Activated CD4-positive, CD25-positive, alpha-beta regulatory T cell treated with anti-CD3 and anti-CD28 coated beads, Interleukin-2, amount 50 U/mL, for 16 hours (primary cell): ENCODE measurements around the gene EPHX1.
"Not testable (repeated sequence)": the region's sequence is repeated elsewhere in the genome, so short reads cannot be mapped to it uniquely, and the experiment has no call there.

ENCODE experiments used
- DNase-seq: peaks from one replicate; pipeline ENCODE4 v3.0.0-alpha.2; 2020; ENCODE audit warnings: low read depth, low spot score

Gene EPHX1

DNA sequence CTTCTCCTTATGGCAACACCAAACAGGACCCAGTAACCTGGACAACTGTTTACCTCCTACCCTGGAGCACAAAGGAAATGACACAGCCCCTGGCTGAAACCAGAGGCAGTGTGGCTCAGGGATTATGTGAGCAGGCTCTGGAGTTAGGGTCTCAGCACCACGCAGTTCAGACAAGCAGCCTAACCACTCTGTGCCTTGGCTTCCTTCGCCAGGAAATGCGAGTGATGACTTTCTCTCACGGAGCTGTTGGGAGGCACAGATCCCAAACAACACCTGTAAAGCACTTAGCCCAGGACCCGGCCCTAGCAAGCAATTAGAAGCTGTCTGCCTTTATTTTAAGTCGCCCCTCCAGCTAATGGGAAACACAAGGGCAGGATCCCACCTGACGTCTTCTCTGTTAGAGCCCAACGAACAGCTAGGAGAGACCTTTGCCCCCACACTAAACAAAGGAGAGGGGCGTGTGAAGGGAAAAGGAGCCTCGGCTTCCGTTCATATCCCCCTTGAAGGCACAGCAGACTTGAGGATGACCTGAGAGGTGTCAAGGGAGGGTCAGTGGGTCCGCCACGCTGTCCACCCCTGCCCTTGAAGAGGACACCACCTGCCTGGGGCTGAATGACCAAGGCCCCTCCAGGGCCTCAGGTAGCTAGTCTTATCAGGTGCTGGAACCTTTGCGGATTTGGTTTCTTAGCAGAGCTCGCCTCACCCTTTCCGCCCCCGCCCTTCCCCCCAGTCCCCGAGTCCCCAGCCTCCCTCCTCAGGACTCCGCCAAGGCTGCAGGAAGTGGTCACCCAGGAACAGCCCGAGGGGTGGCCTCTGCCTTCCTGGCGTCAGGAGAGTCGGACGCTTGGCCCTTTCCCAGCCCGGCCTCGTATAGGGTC is 71.4 kb downstream of the EPHX1 start:
- DNase-seq: no peak

GRCh38 chr1:225881959-225882693 is 72.2 kb downstream of the EPHX1 start, which contains the start of gene TMEM63A:
TMEM63A (minus strand) TSS chr1:225882380; CDS start chr1:225877580, 4,800 bp downstream.
- DNase-seq: peak; percentile 70

DNA sequence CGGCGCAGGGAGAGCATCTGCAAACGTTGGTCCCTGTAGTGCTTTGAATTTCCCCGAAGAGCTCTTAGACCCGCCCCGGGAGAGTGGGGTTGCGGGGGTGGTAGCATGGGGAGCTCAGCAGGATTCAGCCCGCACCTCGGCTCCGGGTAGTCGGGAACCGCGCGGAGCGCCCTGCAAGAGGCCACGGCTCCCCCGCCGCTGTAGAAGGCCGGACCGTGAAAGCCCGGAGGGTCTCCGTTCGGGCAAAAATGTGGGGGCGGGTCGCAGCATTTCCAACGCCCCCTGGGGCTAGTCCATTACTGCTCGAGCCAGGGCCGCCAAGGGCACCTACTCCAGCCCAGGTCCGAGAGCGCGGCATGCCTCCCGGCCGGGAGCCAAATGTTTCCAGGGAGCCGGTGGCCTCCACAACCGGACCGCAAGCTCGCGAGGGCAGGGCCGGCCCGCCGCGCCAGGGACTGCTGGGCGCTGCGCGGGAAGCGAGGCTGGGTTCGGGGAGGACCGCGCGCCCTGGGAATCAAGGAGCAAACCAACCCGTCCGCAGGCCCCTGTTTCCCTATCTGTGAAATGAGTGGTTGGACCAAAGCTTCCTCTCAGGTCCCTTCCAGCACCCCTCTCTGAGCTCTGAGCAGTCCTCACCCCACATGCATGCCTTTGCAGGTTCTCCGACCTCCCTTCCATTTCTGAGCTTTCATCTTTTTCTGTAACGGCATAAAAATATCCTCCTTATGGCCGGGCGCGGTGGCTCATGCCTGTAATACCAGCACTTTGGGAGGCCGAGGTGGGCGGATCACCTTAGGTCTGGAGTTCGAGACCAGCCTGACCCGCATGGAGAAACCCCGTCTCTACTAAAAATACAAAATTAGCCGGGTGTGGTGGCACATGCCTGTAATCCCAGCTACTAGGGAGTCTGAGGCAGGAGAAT is 73.0 kb downstream of the EPHX1 start:
- no peak for DNase-seq

GRCh38 chr1:225883616-225884265 is 73.8 kb downstream of the EPHX1 start:
- no peak for DNase-seq

DNA sequence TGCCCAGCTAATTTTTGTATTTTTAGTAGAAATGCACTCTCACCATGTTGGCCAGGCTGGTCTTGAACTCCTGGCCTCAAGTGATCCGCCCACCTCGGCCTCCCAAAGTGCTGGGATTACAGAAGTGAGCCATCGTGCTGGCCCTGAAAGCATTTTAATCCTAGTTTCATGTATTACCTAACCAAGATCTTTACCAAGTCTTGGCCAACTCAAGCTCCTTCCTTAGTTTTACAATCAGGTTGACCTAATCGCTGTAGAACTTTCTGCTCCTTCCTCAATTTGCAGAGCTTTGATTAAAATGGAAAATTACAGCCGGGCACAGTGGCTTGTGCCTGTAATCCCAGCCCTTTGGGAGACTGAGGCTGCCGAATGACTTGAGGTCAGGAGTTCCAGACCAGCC is 75.4 kb downstream of the EPHX1 start:
- no peak for DNase-seq

GRCh38 chr1:225886159-225887029 is 76.5 kb downstream of the EPHX1 start:
- DNase-seq: no peak

DNA sequence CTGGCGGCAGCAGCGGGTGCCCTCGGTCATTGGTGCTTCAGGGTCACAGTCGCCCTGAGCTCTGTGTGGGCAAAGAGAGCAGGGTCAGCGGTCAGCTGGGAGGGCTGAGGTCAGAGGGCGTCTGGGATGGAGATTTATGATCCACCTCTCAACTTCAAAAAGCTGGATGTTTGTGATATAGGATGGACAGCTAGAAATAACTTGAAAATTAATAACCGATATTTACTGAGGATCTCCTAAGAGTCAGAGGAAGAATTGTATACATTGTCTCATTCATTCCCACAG is 77.0 kb downstream of the EPHX1 start:
- no peak for DNase-seq

DNA sequence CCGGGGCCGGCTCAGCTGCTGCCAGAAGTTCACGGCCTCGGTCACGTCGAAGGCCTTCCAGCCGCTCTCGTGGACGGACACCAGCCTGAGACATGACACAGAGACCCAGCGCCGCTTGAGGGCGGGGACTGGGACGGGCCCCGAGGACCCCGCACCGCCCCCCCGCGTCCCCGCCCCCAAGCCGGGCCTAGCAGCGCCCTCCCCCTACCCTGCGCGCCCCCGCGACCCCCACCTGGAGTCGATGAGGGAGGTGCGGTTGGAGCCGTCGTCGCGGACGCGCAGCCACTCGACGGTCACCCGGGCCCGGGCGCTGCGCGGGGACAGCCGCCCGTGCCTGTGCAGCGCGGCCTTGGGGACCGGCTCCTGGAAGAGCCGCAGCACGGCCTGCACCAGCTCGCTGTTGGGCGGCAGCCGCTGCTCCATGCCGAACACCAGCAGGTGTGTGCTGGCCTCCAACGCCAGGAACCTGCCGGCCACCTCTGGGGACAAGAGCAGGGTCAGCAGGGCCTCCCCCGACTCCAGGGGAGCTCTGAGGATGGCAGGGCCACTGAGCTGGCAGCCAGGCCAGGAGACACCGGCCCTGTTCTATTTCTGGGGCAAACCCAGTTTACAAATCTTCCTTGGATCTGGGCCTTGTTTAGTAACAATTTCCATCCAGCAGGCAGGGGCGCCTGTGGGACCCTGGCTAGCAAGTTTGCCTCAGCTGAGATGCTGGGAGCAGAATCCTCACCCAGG is 77.8 kb downstream of the EPHX1 start:
- DNase-seq: not testable (repeated sequence)

- DNase-seq: no peak
Measured at GRCh38 chr1:225888289-225888897, 78.5 kb downstream of the EPHX1 start.

- DNase-seq: no peak
Measured at GRCh38 chr1:225888898-225889601, 79.1 kb downstream of the EPHX1 start, which contains the start of gene LEFTY1. LEFTY1 (minus strand) TSS chr1:225889146; CDS start chr1:225889066, 80 bp downstream.

GRCh38 chr1:225889743-225890142 is 79.8 kb downstream of the EPHX1 start:
- DNase-seq: no peak

GRCh38 chr1:225890346-225891228 is 80.7 kb downstream of the EPHX1 start:
- no peak for DNase-seq

- DNase-seq: no peak
Measured at GRCh38 chr1:225891229-225891972, 81.5 kb downstream of the EPHX1 start.

DNA sequence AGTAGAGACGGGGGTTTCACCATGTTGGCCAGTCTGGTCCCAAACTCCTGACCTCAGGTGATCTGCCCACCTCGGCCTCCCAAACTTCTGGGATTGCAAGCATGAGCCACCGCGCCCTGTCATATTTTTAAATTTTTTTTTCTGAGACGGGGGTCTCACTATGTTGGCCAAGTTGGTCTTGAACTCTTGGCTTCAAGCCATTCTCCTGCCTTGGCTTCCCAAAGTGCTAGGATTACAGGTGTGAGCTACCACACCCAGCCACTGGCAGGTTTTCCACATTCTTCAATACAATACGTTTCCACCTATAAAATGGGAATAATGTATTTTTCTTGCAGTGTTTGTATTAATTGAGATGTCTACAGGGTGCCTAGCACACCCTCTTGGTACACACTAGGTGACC is 82.4 kb downstream of the EPHX1 start:
- no peak for DNase-seq
